Lower leg skin (tissue), 4 donors: Measurements from ENCODE around the gene OXNAD1. TPM values are rescaled to one million over a fixed set of nuclear protein-coding genes. Genes with fewer than 3 reads are reported as not detected.

Experiments used
- DNase-seq, 2 donors: peaks; one replicate each; pipeline ENCODE4 v3.0.0-alpha.2; 2019; ENCODE audit warnings: low spot score in 2 of 2
- H3K4me3 ChIP-seq: fragments of 200-600 bp; sonication (generic); 2 replicates; pipeline ENCODE4 v1.5.1; 2017; ENCODE audit warnings: mild to moderate bottlenecking, low read depth; ENCODE audit not compliant: poor library complexity, severe bottlenecking
- POLR2A ChIP-seq, 2 donors: fragments of 450-650 bp; IDR thresholded peaks; one replicate each; pipeline ENCODE4 v1.6.1; 2016 to 2017; ENCODE audit warnings: antibody characterized with exemption in 2 of 2, mild to moderate bottlenecking in 1 of 2, moderate library complexity in 1 of 2
- WGBS, 2 donors: methylation state at CpG; one replicate each; pipeline ENCODE4 v1.1.5; 2018; 5-methylcytosine and 5-hydroxymethylcytosine counted together
- intact Hi-C: fragments of 100-400 bp; cut with DNase I; formaldehyde crosslinking; loops from one replicate; pipeline ENCODE4 v1.15.0; 2023; ENCODE audit warnings: low total_unique reads
- total RNA-seq, 4 donors: library from RNA; depleted of rRNA; stranded (reverse); fragments of >200 nt; gene quantifications; one replicate each; pipeline ENCODE4 v1.1.0, GENCODE V29; 2016
- TF ChIP-seq, protein P1 (sequence below), 3 donors: fragments of 450-650 bp; IDR thresholded peaks; one replicate each; pipeline ENCODE4 v1.5.1; 2016; ENCODE audit warnings: antibody characterized with exemption in 3 of 3, mild to moderate bottlenecking in 3 of 3, moderate library complexity in 2 of 3

OXNAD1 gene
- total RNA-seq, 4 donors from 2014 or later, result 7.6 to 12.7 (median 10.4) TPM

DNA sequence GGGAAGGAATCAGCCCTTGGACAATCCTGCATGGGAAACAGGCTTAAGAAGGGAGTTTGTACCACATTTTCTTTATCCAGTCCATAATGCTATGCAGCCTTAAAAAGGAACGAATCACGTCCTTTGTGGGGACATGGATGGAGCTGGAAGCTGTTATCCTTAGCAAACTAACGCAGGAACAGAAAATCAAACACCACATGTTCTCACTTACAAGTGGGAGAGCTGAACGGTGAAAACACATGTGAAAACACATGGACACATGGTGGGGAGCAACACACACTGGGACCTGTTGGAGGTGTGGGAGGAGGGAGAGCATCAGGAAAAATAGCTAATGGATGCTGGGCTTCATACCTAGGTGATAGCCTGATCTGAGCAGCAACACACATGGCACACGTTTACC is 70.3 kb downstream of the OXNAD1 start:
- no peak overlapping the region for H3K4me3 ChIP-seq
- DNase-seq, result no peak
- 68 to 72% methylated on average over 5 of the region's 5 CpGs for WGBS, 2 donors
- TF ChIP-seq, protein P1, sequence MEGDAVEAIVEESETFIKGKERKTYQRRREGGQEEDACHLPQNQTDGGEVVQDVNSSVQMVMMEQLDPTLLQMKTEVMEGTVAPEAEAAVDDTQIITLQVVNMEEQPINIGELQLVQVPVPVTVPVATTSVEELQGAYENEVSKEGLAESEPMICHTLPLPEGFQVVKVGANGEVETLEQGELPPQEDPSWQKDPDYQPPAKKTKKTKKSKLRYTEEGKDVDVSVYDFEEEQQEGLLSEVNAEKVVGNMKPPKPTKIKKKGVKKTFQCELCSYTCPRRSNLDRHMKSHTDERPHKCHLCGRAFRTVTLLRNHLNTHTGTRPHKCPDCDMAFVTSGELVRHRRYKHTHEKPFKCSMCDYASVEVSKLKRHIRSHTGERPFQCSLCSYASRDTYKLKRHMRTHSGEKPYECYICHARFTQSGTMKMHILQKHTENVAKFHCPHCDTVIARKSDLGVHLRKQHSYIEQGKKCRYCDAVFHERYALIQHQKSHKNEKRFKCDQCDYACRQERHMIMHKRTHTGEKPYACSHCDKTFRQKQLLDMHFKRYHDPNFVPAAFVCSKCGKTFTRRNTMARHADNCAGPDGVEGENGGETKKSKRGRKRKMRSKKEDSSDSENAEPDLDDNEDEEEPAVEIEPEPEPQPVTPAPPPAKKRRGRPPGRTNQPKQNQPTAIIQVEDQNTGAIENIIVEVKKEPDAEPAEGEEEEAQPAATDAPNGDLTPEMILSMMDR (IDR thresholded peaks at IDR 0.05), result no peak
- TF ChIP-seq POLR2A (IDR thresholded peaks at IDR 0.05), result no peak
- intact Hi-C loops, result no loop called here

DNA sequence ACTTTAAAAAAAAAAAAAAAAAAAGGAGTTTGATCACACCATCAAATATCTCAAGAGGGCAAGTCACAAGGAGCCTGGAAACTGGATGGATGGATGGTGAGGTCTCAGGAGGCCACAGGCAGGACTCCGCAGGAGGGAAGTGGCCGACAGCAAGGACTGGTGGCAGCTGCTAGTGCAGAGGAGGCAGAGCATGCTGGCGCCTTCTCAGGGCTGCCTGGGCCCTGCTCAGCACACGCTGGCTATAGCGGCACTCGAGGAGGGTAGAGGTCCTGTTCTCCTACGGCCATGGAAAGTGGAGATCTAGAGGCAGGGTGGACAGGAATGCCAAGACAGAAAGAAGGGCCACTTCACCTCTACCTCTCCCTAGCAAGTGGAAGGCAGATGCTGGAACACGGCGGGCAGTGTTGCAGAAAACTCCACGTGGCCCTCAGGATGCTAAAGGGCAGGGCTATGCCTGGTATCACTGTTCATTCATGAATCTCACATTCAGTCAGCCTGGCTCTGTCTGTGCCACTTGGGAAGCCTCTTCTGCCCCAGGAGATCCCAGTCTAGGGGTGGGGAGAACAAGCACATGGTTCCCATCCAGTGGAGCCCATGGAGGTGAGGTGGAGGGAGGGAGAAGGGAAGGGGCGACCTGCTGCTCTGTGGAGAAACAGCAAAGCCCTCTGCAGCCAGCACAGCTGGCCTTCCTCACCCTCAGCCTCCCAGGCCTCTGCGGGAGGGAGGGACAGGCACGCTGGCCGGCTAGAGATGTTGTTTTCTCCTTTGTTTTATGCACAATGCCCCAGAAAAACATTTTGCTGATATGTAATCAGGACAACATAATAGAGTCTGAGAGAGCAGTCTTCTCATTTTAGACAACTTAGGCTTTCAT is 71.0 kb downstream of the OXNAD1 start:
- TF ChIP-seq, protein P1 (IDR thresholded peaks at IDR 0.05), result no peak
- TF ChIP-seq POLR2A (IDR thresholded peaks at IDR 0.05), result no peak
- intact Hi-C loops, result no loop called here
- no peak overlapping the region for H3K4me3 ChIP-seq
- WGBS, 2 donors, result 89 to 90% methylated on average over 14 of the region's 14 CpGs
- no peak for DNase-seq

- intact Hi-C loops, result no loop called here
Observed at GRCh38 chr3:16336825-16337224, 71.8 kb downstream of the OXNAD1 start.

GRCh38 chr3:16337856-16338540 is 73.0 kb downstream of the OXNAD1 start:
- TF ChIP-seq, protein P1 (IDR thresholded peaks at IDR 0.05), result no peak
- TF ChIP-seq POLR2A (IDR thresholded peaks at IDR 0.05), result no peak
- H3K4me3 ChIP-seq, result no peak overlapping the region
- 78 to 84% methylated on average over 15 of the region's 15 CpGs for WGBS, 2 donors
- intact Hi-C loops, result no loop called here
- no peak for DNase-seq

More at GRCh38 chr3:16336825-16337224, 71.8 kb downstream of the OXNAD1 start:
- TF ChIP-seq, protein P1 (IDR thresholded peaks at IDR 0.05), result no peak
- no peak for TF ChIP-seq POLR2A (IDR thresholded peaks at IDR 0.05)
- DNase-seq, result no peak
- H3K4me3 ChIP-seq, result no peak overlapping the region
- 82 to 88% methylated on average over 6 of the region's 6 CpGs for WGBS, 2 donors

- intact Hi-C loops, result no loop called here
- H3K4me3 ChIP-seq, result no peak overlapping the region
- TF ChIP-seq, protein P1 (IDR thresholded peaks at IDR 0.05), result no peak
- TF ChIP-seq POLR2A (IDR thresholded peaks at IDR 0.05), result no peak
- DNase-seq, result peak in 1 of 2 donors; percentile 67
- WGBS, 2 donors, result 60 to 67% methylated on average over 1 of the region's 1 CpG
Observed at GRCh38 chr3:16338999-16339398, 74.0 kb downstream of the OXNAD1 start.
